ENCODE measurements around the gene MMP7.

Gene MMP7

GRCh38 chr11:102491969-102492368 is 38.6 kb downstream of the MMP7 start:
- no peak for DNase-seq

- no peak for DNase-seq
Measured at GRCh38 chr11:102489186-102490145, 41.1 kb downstream of the MMP7 start.

GRCh38 chr11:102488208-102488607 is 42.3 kb downstream of the MMP7 start:
- DNase-seq: no peak

- DNase-seq: no peak
Measured at GRCh38 chr11:102487214-102487613, 43.3 kb downstream of the MMP7 start.

- DNase-seq: no peak
Measured at GRCh38 chr11:102486584-102486983, 44.0 kb downstream of the MMP7 start.

- DNase-seq: no peak
Measured at GRCh38 chr11:102485095-102485722, 45.3 kb downstream of the MMP7 start.

- DNase-seq: no peak
Measured at GRCh38 chr11:102482433-102482832, 48.1 kb downstream of the MMP7 start.

- no peak for DNase-seq
Measured at GRCh38 chr11:102479733-102480132, 50.8 kb downstream of the MMP7 start.

GRCh38 chr11:102478673-102479299 is 51.8 kb downstream of the MMP7 start:
- DNase-seq: no peak

- no peak for DNase-seq
Measured at GRCh38 chr11:102476812-102477211, 53.7 kb downstream of the MMP7 start.

- DNase-seq: no peak
Measured at GRCh38 chr11:102476069-102476468, 54.5 kb downstream of the MMP7 start.

- no peak for DNase-seq
Measured at GRCh38 chr11:102473543-102473942, 57.0 kb downstream of the MMP7 start.

GRCh38 chr11:102472127-102472526 is 58.4 kb downstream of the MMP7 start:
- DNase-seq: no peak

GRCh38 chr11:102471474-102471873 is 59.1 kb downstream of the MMP7 start:
- no peak for DNase-seq
